Melanocyte of skin (primary cell): ENCODE data around the gene TCEAL6. TPM values are rescaled to one million over a fixed set of nuclear protein-coding genes. Genes with fewer than 3 reads are reported as not detected.

Source experiments
- total RNA-seq, 2 donors: library from RNA; depleted of rRNA; stranded (reverse); fragments of >200 nt; gene quantifications; 2 replicates each; pipeline ENCODE4 v1.2.3, GENCODE V29; 2012

The TCEAL6 gene
- not detected for total RNA-seq

GRCh38 chrX:102142274-102142673, at the start of gene TCEAL6:
Gene TCEAL6 (minus strand): TSS chrX:102142481.

GRCh38 chrX:102155806-102156179, 13.5 kb upstream of the TCEAL6 start, which contains the start of gene BEX5:
Gene BEX5 (minus strand): TSS chrX:102155977. CDS start chrX:102154265, 1,712 bp downstream.

GRCh38 chrX:102125436-102125835, 16.8 kb downstream of the TCEAL6 start, which contains the start of gene TCEAL2:
Gene TCEAL2 (plus strand): TSS chrX:102125679. CDS start chrX:102126831, 1,152 bp downstream.

Other genes starting within 250 kb of the TCEAL6 start
- 1 to 10 TPM in 1 of 2 donors, under 1 TPM in 1; under 0.01 to 1.7 TPM for gene ZMAT1, start 210.5 kb downstream of the TCEAL6 start, total RNA-seq
- gene TCEAL2, start 16.8 kb downstream of the TCEAL6 start, total RNA-seq: not detected
- under 1 TPM in 1 of 2 donors, not detected in 1; under 0.01 TPM for gene BEX5, start 13.5 kb upstream of the TCEAL6 start, total RNA-seq
- not detected for gene TCP11X1, start 72.8 kb upstream of the TCEAL6 start, total RNA-seq
- not detected for gene NXF2, start 104.7 kb upstream of the TCEAL6 start, total RNA-seq